IMR-90 (cell line): ENCODE measurements around the gene NCAM1. TPM values are rescaled to one million over a fixed set of nuclear protein-coding genes. Genes with fewer than 3 reads are reported as not detected.

ENCODE experiments used
- ATAC-seq: fragments of 200-7000 bp; cut with Tn5 transposase; 2 replicates; pipeline ENCODE4 v1.9.1; 2020; ENCODE audit warnings: low read depth, mild to moderate bottlenecking, moderate library complexity
- BruUV-seq: library from RNA; stranded (reverse); fragments of 400-500 nt; replicated peaks from 2 replicates; lab custom pipeline; 2021; lab: Mats Ljungman, UMichigan
- CTCF ChIA-PET: fragments of 300-600 bp; formaldehyde crosslinking; extraction: SDS; loops from one replicate; lab custom pipeline; 2021; ENCODE audit warnings: antibody characterized with exemption; lab: Yijun Ruan, JAX
- POLR2A ChIA-PET: fragments of 300-600 bp; sonication (Branson Sonifier 250); formaldehyde crosslinking; loops from one replicate; lab custom pipeline; 2022; ENCODE audit warnings: antibody characterized with exemption; ENCODE audit not compliant: unreplicated experiment; lab: Charles Lee
- DNase-seq: peaks from one replicate; pipeline ENCODE4 v3.0.0; 2013
- H2AFZ ChIP-seq: replicated peaks from 2 replicates; pipeline ENCODE3; 2013; ENCODE audit warnings: low read length, mild to moderate bottlenecking; ENCODE audit not compliant: poor library complexity
- H2AK5ac ChIP-seq: 2 replicates; pipeline ENCODE4 v1.6.1; 2013; ENCODE audit warnings: low read depth, low read length, inconsistent platforms
- H2AK9ac ChIP-seq: replicated peaks from 2 replicates; pipeline ENCODE3; 2013; ENCODE audit warnings: mild to moderate bottlenecking, low read depth, low read length, moderate library complexity; ENCODE audit not compliant: poor library complexity
- H2BK120ac ChIP-seq: 2 replicates; pipeline ENCODE4 v1.6.1; 2013; ENCODE audit warnings: low read depth, low read length, inconsistent platforms
- H2BK15ac ChIP-seq: 3 replicates; pipeline ENCODE4 v1.6.1; 2013; ENCODE audit warnings: low read depth, low read length, inconsistent platforms
- H2BK20ac ChIP-seq: 2 replicates; pipeline ENCODE4 v1.6.1; 2013; ENCODE audit warnings: low read depth, mild to moderate bottlenecking, inconsistent platforms, low read length, moderate library complexity
- H2BK5ac ChIP-seq: 2 replicates; pipeline ENCODE4 v1.6.1; 2013; ENCODE audit warnings: mild to moderate bottlenecking, low read depth, low read length, inconsistent platforms; ENCODE audit not compliant: poor library complexity, severe bottlenecking
- H3K14ac ChIP-seq: replicated peaks from 2 replicates; pipeline ENCODE4 v1.6.1; 2013; ENCODE audit warnings: low read depth, low read length, inconsistent platforms
- H3K18ac ChIP-seq: 2 replicates; pipeline ENCODE4 v1.6.1; 2013; ENCODE audit warnings: low read depth, low read length, control low read depth
- H3K23ac ChIP-seq: 2 replicates; pipeline ENCODE4 v1.6.1; 2013; ENCODE audit warnings: low read depth, low read length, inconsistent platforms
- H3K27ac ChIP-seq: 2 replicates; pipeline ENCODE4 v1.5.1; 2013; ENCODE audit warnings: mild to moderate bottlenecking, control low read depth, low read length; ENCODE audit not compliant: insufficient read depth
- H3K27me3 ChIP-seq: 2 replicates; pipeline ENCODE4 v1.6.1; 2013; ENCODE audit warnings: low read length; ENCODE audit not compliant: control insufficient read depth, insufficient read depth
- H3K36me3 ChIP-seq: 2 replicates; pipeline ENCODE4 v1.6.1; 2013; ENCODE audit warnings: low read length, mixed read lengths; ENCODE audit not compliant: control insufficient read depth, insufficient read depth
- H3K4ac ChIP-seq: 2 replicates; pipeline ENCODE4 v1.6.1; 2013; ENCODE audit warnings: low read depth, low read length, inconsistent platforms
- H3K4me1 ChIP-seq: 2 replicates; pipeline ENCODE4 v1.6.1; 2013; ENCODE audit warnings: low read length, mixed read lengths; ENCODE audit not compliant: control insufficient read depth, insufficient read depth
- H3K4me2 ChIP-seq: 2 replicates; pipeline ENCODE4 v1.6.1; 2013; ENCODE audit warnings: low read depth, mild to moderate bottlenecking, control low read depth, low read length, moderate library complexity
- H3K4me3 ChIP-seq: 2 replicates; pipeline ENCODE4 v1.5.1; 2013; ENCODE audit warnings: low read depth, mild to moderate bottlenecking, control low read depth, low read length, moderate library complexity; ENCODE audit not compliant: insufficient read depth
- H3K56ac ChIP-seq: 2 replicates; pipeline ENCODE4 v1.6.1; 2013; ENCODE audit warnings: low read length, inconsistent platforms; ENCODE audit not compliant: insufficient read depth; ENCODE audit errors: extremely low read depth
- H3K79me1 ChIP-seq, 2 experiments: 2 replicates each; pipeline ENCODE4 v1.6.1; 2013; ENCODE audit warnings: low read length in 2 of 2, inconsistent platforms in 1 of 2, low read depth in 1 of 2
- H3K9ac ChIP-seq: 2 replicates; pipeline ENCODE4 v1.6.1; 2013; ENCODE audit warnings: low read depth, low read length, control low read depth
- H3K9me1 ChIP-seq: 2 replicates; pipeline ENCODE4 v1.6.1; 2013; ENCODE audit warnings: low read length, inconsistent platforms; ENCODE audit not compliant: insufficient read depth
- H3K9me3 ChIP-seq: 2 replicates; pipeline ENCODE4 v1.6.1; 2013; ENCODE audit warnings: low read length; ENCODE audit not compliant: control insufficient read depth, insufficient read depth
- H4K20me1 ChIP-seq: 2 replicates; pipeline ENCODE4 v1.6.1; 2013; ENCODE audit warnings: low read length, inconsistent platforms; ENCODE audit not compliant: insufficient read depth
- H4K5ac ChIP-seq: 2 replicates; pipeline ENCODE4 v1.6.1; 2013; ENCODE audit warnings: mild to moderate bottlenecking, low read depth, low read length, control low read depth
- H4K8ac ChIP-seq, 2 experiments: 2 replicates each; pipeline ENCODE4 v1.6.1; 2013; ENCODE audit warnings: low read depth in 2 of 2, low read length in 2 of 2, control low read depth in 1 of 2, inconsistent platforms in 1 of 2
- H4K91ac ChIP-seq: 2 replicates; pipeline ENCODE4 v1.6.1; 2013; ENCODE audit warnings: low read depth, low read length, inconsistent platforms; ENCODE audit not compliant: insufficient read depth
- CEBPB ChIP-seq: IDR thresholded peaks from 2 replicates; pipeline ENCODE4 v1.6.1; 2012; ENCODE audit warnings: low read depth, low read length, improper control_type of control experiment
- CHD1 ChIP-seq: IDR thresholded peaks from 2 replicates; pipeline ENCODE4 v1.6.1; 2012; ENCODE audit warnings: low read depth, low read length, improper control_type of control experiment
- FOS ChIP-seq: fragments of 150-350 bp; IDR thresholded peaks from 2 replicates; pipeline ENCODE4 v1.6.1; 2016; ENCODE audit warnings: low read depth, low read length
- MAFK ChIP-seq: IDR thresholded peaks from 2 replicates; pipeline ENCODE4 v1.6.1; 2012; ENCODE audit warnings: low read depth, low read length, improper control_type of control experiment
- MAZ ChIP-seq: IDR thresholded peaks from 2 replicates; pipeline ENCODE4 v1.6.1; 2012; ENCODE audit warnings: low read depth, mild to moderate bottlenecking, low read length, improper control_type of control experiment, moderate library complexity, borderline replicate concordance
- MXI1 ChIP-seq: IDR thresholded peaks from 2 replicates; pipeline ENCODE4 v1.6.1; 2012; ENCODE audit warnings: low read depth, mild to moderate bottlenecking, low read length, moderate library complexity, borderline replicate concordance
- NFE2L2 ChIP-seq: fragments of 150-350 bp; IDR thresholded peaks from 2 replicates; pipeline ENCODE4 v1.6.1; 2016; ENCODE audit warnings: low read depth, mild to moderate bottlenecking, low read length
- POLR2A ChIP-seq: IDR thresholded peaks from 2 replicates; pipeline ENCODE4 v1.6.1; 2012; ENCODE audit warnings: mild to moderate bottlenecking, low read depth, low read length
- RAD21 ChIP-seq: IDR thresholded peaks from 2 replicates; pipeline ENCODE4 v1.6.1; 2012; ENCODE audit warnings: low read length, improper control_type of control experiment
- RCOR1 ChIP-seq: IDR thresholded peaks from 2 replicates; pipeline ENCODE4 v1.6.1; 2012; ENCODE audit warnings: mild to moderate bottlenecking, low read length, improper control_type of control experiment; ENCODE audit not compliant: insufficient replicate concordance
- RFX5 ChIP-seq: IDR thresholded peaks from 2 replicates; pipeline ENCODE4 v1.8.0; 2012; ENCODE audit warnings: low read depth, mild to moderate bottlenecking, low read length, moderate library complexity
- SMC3 ChIP-seq: fragments of 150-350 bp; IDR thresholded peaks from 2 replicates; pipeline ENCODE4 v1.6.1; 2016; ENCODE audit warnings: low read depth, mild to moderate bottlenecking, antibody characterized with exemption, low read length, moderate library complexity
- WGBS, 2 experiments: methylation state at CpG; one replicate each; pipeline versions ENCODE4 v1.1.5 to v1.1.7; 2013; ENCODE audit warnings: missing lambda C conversion rate in 2 of 2; ENCODE audit not compliant: insufficient read length in 1 of 2; ENCODE audit errors: extremely low coverage in 2 of 2; 5-methylcytosine and 5-hydroxymethylcytosine counted together
- dilution Hi-C: fragments of 300-500 bp; cut with HindIII; formaldehyde crosslinking; loops from one replicate; pipeline ENCODE4 v1.14.3; 2018; ENCODE audit warnings: low sequenced_read_pairs; ENCODE audit not compliant: unreplicated experiment
- in situ Hi-C: fragments of 300-500 bp; cut with MboI; formaldehyde crosslinking; loops from 3 replicates; pipeline ENCODE4 v1.14.3; 2019; ENCODE audit warnings: low sequenced_read_pairs, inconsistent platforms, mixed read lengths
- intact Hi-C: fragments of 100-400 bp; cut with micrococcal nuclease; formaldehyde crosslinking; loops from 2 replicates; pipeline ENCODE4 v1.10.0; 2022
- polyA plus RNA-seq, 3 experiments: library from polyadenylated mRNA; depleted of rRNA; stranded (reverse); fragments of >200 nt; gene quantifications; 2 replicates each; pipeline ENCODE4 v1.2.3, GENCODE V29; 2012; ENCODE audit warnings: low replicate concordance in 1 of 3
- total RNA-seq: library from RNA; depleted of rRNA; stranded (reverse); fragments of >200 nt; gene quantifications from 2 replicates; pipeline ENCODE4 v1.2.3, GENCODE V29; 2012
- TF ChIP-seq, protein P1 (sequence below): fragments of 150-350 bp; IDR thresholded peaks from 2 replicates; pipeline ENCODE4 v1.6.1; 2017; ENCODE audit warnings: mild to moderate bottlenecking, antibody characterized with exemption, low read length, low read depth
- TF ChIP-seq, protein P2 (sequence below): conservative IDR thresholded peaks from 2 replicates; pipeline ENCODE4 v1.5.1; 2012; ENCODE audit warnings: mild to moderate bottlenecking, low read depth, low read length, improper control_type of control experiment
- TF ChIP-seq, protein P3 (sequence below): fragments of 150-350 bp; IDR thresholded peaks from 2 replicates; pipeline ENCODE4 v1.6.1; 2016; ENCODE audit warnings: low read depth, mild to moderate bottlenecking, low read length, moderate library complexity, borderline replicate concordance

The NCAM1 gene
- total and polyA plus RNA-seq, 2 of the 4 experiments (the other 2 are of a cell fraction): 0.09 to 0.18 TPM

GRCh38 chr11:113324250-113324649 lies 363.0 kb downstream of the NCAM1 start:
- Histone ChIP-seq H3K4me1 (no peaks in the 10 kb centered on the region), H3K79me1 (no peaks in the 10 kb centered on the region), H2AK5ac (no peak overlapping the region), H4K91ac (no peak overlapping the region), H2BK20ac (no peak overlapping the region), H3K36me3 (peaks cover 15% of the 10 kb centered on the region), H3K27ac (no peak overlapping the region), H2AK9ac (no peak overlapping the region), H2BK5ac (no peak overlapping the region), H3K27me3 (no peaks in the 10 kb centered on the region), H3K9me1 (no peaks in the 10 kb centered on the region), H3K23ac (no peak overlapping the region), H4K20me1 (no peaks in the 10 kb centered on the region), H3K4me3 (no peak overlapping the region), H3K9me3 (no peaks in the 10 kb centered on the region), H3K4me2 (no peak overlapping the region), H2BK15ac (no peak overlapping the region), H2BK120ac (no peak overlapping the region), H3K56ac (no peak overlapping the region), H4K5ac (no peak overlapping the region), H2AFZ (no peak overlapping the region), H3K4ac (no peak overlapping the region), H3K9ac (no peak overlapping the region), H3K18ac (no peak overlapping the region), H3K14ac (no peak overlapping the region), H4K8ac (no peak overlapping the region)
- in situ Hi-C loops (no loop called here), dilution Hi-C loops (no loop called here), intact Hi-C loops (no loop called here)
- no peak for ATAC-seq
- no peak for DNase-seq
- ChIA-PET CTCF (no interaction called here), POLR2A (no interaction called here)
- TF ChIP-seq RCOR1: no peak
- TF ChIP-seq, protein P1, sequence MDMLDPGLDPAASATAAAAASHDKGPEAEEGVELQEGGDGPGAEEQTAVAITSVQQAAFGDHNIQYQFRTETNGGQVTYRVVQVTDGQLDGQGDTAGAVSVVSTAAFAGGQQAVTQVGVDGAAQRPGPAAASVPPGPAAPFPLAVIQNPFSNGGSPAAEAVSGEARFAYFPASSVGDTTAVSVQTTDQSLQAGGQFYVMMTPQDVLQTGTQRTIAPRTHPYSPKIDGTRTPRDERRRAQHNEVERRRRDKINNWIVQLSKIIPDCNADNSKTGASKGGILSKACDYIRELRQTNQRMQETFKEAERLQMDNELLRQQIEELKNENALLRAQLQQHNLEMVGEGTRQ: no peak
- TF ChIP-seq POLR2A: no peak
- TF ChIP-seq MAFK: no peak
- no peak for TF ChIP-seq MAZ
- TF ChIP-seq CEBPB: no peak
- no peak for TF ChIP-seq MXI1
- TF ChIP-seq FOS: no peak
- no peak for TF ChIP-seq CHD1
- TF ChIP-seq, protein P2, sequence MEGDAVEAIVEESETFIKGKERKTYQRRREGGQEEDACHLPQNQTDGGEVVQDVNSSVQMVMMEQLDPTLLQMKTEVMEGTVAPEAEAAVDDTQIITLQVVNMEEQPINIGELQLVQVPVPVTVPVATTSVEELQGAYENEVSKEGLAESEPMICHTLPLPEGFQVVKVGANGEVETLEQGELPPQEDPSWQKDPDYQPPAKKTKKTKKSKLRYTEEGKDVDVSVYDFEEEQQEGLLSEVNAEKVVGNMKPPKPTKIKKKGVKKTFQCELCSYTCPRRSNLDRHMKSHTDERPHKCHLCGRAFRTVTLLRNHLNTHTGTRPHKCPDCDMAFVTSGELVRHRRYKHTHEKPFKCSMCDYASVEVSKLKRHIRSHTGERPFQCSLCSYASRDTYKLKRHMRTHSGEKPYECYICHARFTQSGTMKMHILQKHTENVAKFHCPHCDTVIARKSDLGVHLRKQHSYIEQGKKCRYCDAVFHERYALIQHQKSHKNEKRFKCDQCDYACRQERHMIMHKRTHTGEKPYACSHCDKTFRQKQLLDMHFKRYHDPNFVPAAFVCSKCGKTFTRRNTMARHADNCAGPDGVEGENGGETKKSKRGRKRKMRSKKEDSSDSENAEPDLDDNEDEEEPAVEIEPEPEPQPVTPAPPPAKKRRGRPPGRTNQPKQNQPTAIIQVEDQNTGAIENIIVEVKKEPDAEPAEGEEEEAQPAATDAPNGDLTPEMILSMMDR: no peak
- TF ChIP-seq SMC3: no peak
- TF ChIP-seq NFE2L2: no peak
- no peak for TF ChIP-seq RFX5
- TF ChIP-seq RAD21: no peak
- TF ChIP-seq, protein P3, sequence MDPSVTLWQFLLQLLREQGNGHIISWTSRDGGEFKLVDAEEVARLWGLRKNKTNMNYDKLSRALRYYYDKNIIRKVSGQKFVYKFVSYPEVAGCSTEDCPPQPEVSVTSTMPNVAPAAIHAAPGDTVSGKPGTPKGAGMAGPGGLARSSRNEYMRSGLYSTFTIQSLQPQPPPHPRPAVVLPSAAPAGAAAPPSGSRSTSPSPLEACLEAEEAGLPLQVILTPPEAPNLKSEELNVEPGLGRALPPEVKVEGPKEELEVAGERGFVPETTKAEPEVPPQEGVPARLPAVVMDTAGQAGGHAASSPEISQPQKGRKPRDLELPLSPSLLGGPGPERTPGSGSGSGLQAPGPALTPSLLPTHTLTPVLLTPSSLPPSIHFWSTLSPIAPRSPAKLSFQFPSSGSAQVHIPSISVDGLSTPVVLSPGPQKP: no peak
- no CpG with 5 or more reads among the region's 5 CpGs for WGBS, 2 experiments
- BruUV-seq: no TSS peak
